ENCODE results near the gene KLF2. TPM values are rescaled to one million over a fixed set of nuclear protein-coding genes. Genes with fewer than 3 reads are reported as not detected.

Gene KLF2
- total RNA-seq, 1 experiment from 2014 or later, result 1.9 TPM

- no peaks in the 10 kb centered on the region for H3K9me3 ChIP-seq (ENCODE audit: low read depth, low read length, poor library complexity, severe bottlenecking)
- no TSS peak for BruUV-seq (replicated peaks)
- H3K4me1 ChIP-seq (ENCODE audit: insufficient read depth, low read length, poor library complexity, severe bottlenecking), result peaks cover 6% of the 10 kb centered on the region
- no peaks in the 10 kb centered on the region for H3K36me3 ChIP-seq (ENCODE audit: insufficient read depth, low read length, poor library complexity, severe bottlenecking)
- ChIA-PET CTCF (no interaction called here), POLR2A (ENCODE audit: low non-redundant PET) (interaction anchor here (0.6 to 0.7 kb wide), 2 partner anchors 26 to 983 kb away, joined by 5 read pairs; no protein-coding TSS in a partner anchor)
- intact Hi-C loops (cut with micrococcal nuclease; ENCODE audit: unreplicated experiment), result no loop called here
- no peak overlapping the region for H3K4me3 ChIP-seq (ENCODE audit: low read depth, low read length, poor library complexity, severe bottlenecking)
- DNase-seq (ENCODE audit: low spot score), result peak; percentile 84
- H3K27ac ChIP-seq (ENCODE audit: low read depth, low read length, poor library complexity, severe bottlenecking), result peak overlapping the region; percentile 61
- no peaks in the 10 kb centered on the region for H3K27me3 ChIP-seq (replicated peaks; ENCODE audit: insufficient read depth, low read depth, low read length, poor library complexity)
- TF ChIP-seq EZH2 (IDR thresholded peaks at IDR 0.05; ENCODE audit: borderline replicate concordance, low read depth, low read length, poor library complexity, severe bottlenecking) (no peak), CTCF (conservative IDR thresholded peaks at IDR 0.05; ENCODE audit: low read depth, low read length) (no peak)
These were observed 8.7 kb upstream of the KLF2 start for GRCh38 chr19:16315825-16316505.

- TF ChIP-seq CTCF (conservative IDR thresholded peaks at IDR 0.05; ENCODE audit: low read depth, low read length), result no peak
- TF ChIP-seq EZH2 (IDR thresholded peaks at IDR 0.05; ENCODE audit: borderline replicate concordance, low read depth, low read length, poor library complexity, severe bottlenecking), result no peak
- Histone ChIP-seq H3K27ac (ENCODE audit: low read depth, low read length, poor library complexity, severe bottlenecking) (peak overlapping the region; percentile 61), H3K36me3 (ENCODE audit: insufficient read depth, low read length, poor library complexity, severe bottlenecking) (no peaks in the 10 kb centered on the region), H3K9me3 (ENCODE audit: low read depth, low read length, poor library complexity, severe bottlenecking) (no peaks in the 10 kb centered on the region), H3K4me1 (ENCODE audit: insufficient read depth, low read length, poor library complexity, severe bottlenecking) (peaks cover 6% of the 10 kb centered on the region), H3K4me3 (ENCODE audit: low read depth, low read length, poor library complexity, severe bottlenecking) (no peak overlapping the region), H3K27me3 (replicated peaks; ENCODE audit: insufficient read depth, low read depth, low read length, poor library complexity) (no peaks in the 10 kb centered on the region)
- ChIA-PET POLR2A (ENCODE audit: low non-redundant PET) (interaction anchor here (0.6 kb wide), 1 partner anchor 1236 kb away, joined by 8 read pairs; no protein-coding TSS in a partner anchor), CTCF (no interaction called here)
- no TSS peak for BruUV-seq (replicated peaks)
- peak; percentile 76 for DNase-seq (ENCODE audit: low spot score)
- intact Hi-C loops (cut with micrococcal nuclease; ENCODE audit: unreplicated experiment), result no loop called here
These were observed 8.1 kb upstream of the KLF2 start for GRCh38 chr19:16316506-16316882.

GRCh38 chr19:16319481-16319880 lies 5.1 kb upstream of the KLF2 start:
- no peak for TF ChIP-seq CTCF (conservative IDR thresholded peaks at IDR 0.05; ENCODE audit: low read depth, low read length)
- H3K4me1 ChIP-seq (ENCODE audit: insufficient read depth, low read length, poor library complexity, severe bottlenecking), result peaks cover 6% of the 10 kb centered on the region
- intact Hi-C loops (cut with micrococcal nuclease; ENCODE audit: unreplicated experiment), result no loop called here
- H3K27ac ChIP-seq (ENCODE audit: low read depth, low read length, poor library complexity, severe bottlenecking), result no peak overlapping the region
- H3K27me3 ChIP-seq (replicated peaks; ENCODE audit: insufficient read depth, low read depth, low read length, poor library complexity), result no peaks in the 10 kb centered on the region
- BruUV-seq (replicated peaks), result no TSS peak
- DNase-seq (ENCODE audit: low spot score), result peak; percentile 44
- no peaks in the 10 kb centered on the region for H3K36me3 ChIP-seq (ENCODE audit: insufficient read depth, low read length, poor library complexity, severe bottlenecking)
- H3K9me3 ChIP-seq (ENCODE audit: low read depth, low read length, poor library complexity, severe bottlenecking), result no peaks in the 10 kb centered on the region
- POLR2A ChIA-PET (ENCODE audit: low non-redundant PET), result no interaction called here
- CTCF ChIA-PET, result no interaction called here
- no peak overlapping the region for H3K4me3 ChIP-seq (ENCODE audit: low read depth, low read length, poor library complexity, severe bottlenecking)

Measured in A673 (cell line).